ENCODE results near the gene IL17C. TPM values are rescaled to one million over a fixed set of nuclear protein-coding genes. Genes with fewer than 3 reads are reported as not detected.
A peak's percentile ranks its signal among the peaks of the same experiment; 100 is the strongest.

The IL17C gene
- total RNA-seq, 2 experiments from 2014 or later: 0.68 TPM; not detected in 1

- Mint-ChIP-seq H3K27ac (peak overlapping the region; percentile 70), H3K4me1 (peaks cover 23% of the 10 kb centered on the region), H3K27me3 (peaks cover 19% of the 10 kb centered on the region), H3K36me3 (peaks cover 2% of the 10 kb centered on the region), H3K9me3 (no peaks in the 10 kb centered on the region), H3K4me3 (peak overlapping the region; percentile 80)
- POLR2A ChIA-PET: interaction anchor here (0.6 to 1.8 kb wide), 4 partner anchors 16 to 70 kb away, joined by 3 to 10 read pairs (median 3); partner anchors contain the start of gene ZC3H18
- ATAC-seq (ENCODE audit: low read depth) (peak; percentile 69), DNase-seq (peak; percentile 81)
Observed at GRCh38 chr16:88634141-88634993, 4.0 kb upstream of the IL17C start.

DNA sequence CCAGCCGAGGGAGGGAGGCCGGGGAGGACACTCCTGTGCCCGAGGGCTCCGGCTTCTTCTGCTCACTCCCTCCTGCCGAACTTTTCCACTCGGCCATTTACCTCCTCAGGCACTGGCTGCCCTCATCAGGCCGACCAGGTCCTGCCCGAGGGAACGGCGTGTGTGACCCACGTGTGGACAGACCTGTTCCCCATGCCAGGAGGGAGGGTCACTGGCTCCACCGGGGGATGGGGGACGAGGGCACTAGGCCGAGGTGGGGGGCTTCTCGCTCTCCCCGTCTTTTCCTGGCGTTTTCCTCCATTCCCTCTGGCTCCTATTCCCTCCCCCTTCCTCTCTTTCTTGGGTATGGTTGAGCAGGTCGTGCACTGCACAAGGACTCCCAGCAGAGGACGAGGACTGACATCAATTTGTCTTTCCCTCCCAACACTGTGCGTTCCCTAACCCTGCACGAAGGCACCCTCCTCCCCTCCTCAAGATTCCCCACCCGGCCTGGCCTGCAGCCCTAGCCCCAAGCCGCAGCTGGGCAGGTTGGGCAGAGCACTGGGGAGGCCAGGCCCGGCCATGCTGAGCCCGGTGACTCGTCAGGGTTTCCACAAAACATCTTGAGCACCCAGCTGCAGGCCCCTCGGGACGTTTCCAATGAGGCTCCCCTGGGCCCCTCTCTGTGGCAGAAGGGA lies 3.2 kb upstream of the IL17C start:
- Mint-ChIP-seq H3K27ac (peak overlapping the region; percentile 63), H3K27me3 (peaks cover 24% of the 10 kb centered on the region), H3K4me1 (peaks cover 25% of the 10 kb centered on the region), H3K4me3 (peak overlapping the region; percentile 80), H3K9me3 (no peaks in the 10 kb centered on the region), H3K36me3 (peaks cover 2% of the 10 kb centered on the region)
- DNase-seq (no peak), ATAC-seq (ENCODE audit: low read depth) (no peak)
- POLR2A ChIA-PET: no interaction called here

DNA sequence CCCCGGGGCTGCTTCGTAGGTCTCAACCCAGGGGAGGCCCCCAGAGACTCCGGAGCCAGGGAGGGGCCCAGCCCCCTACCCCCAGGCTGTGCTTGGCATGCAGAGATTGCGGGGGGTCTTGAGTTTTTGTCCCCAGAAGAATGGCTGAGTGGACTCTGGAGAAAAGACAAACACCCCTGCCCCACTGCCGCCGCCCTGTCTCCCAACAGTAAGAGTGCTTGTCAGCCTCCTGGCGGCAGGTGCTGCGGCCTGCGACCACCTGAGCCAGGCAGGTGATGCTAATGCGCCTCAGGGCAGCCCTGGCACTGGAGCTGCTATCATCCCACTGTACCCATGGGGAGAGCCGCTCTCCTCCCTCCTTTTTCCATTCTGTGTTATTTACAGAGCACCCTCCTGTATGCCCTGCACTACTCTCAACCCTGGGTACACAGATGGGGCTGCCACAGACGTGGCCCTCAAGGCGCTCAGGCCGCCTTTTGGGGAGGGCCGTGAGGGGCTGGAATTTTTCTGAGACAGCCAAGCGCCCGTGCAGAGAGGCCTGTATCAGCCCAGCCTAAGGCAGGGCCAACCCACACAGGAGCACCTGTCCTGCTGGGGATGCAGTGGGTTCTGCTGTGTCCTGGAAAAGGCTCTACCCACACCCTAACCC lies 2.6 kb upstream of the IL17C start:
- H3K27me3 Mint-ChIP-seq: peaks cover 30% of the 10 kb centered on the region
- DNase-seq: no peak
- peak overlapping the region; percentile 52 for H3K27ac Mint-ChIP-seq
- H3K4me1 Mint-ChIP-seq: peaks cover 25% of the 10 kb centered on the region
- peaks cover 2% of the 10 kb centered on the region for H3K36me3 Mint-ChIP-seq
- no peaks in the 10 kb centered on the region for H3K9me3 Mint-ChIP-seq
- POLR2A ChIA-PET: interaction anchor here (2.3 kb wide), 1 partner anchor 14 kb away, joined by 14 read pairs; no protein-coding TSS in a partner anchor
- ATAC-seq (ENCODE audit: low read depth): no peak
- peak overlapping the region; percentile 37 for H3K4me3 Mint-ChIP-seq

- H3K4me3 Mint-ChIP-seq: no peak overlapping the region
- H3K36me3 Mint-ChIP-seq: peaks cover 2% of the 10 kb centered on the region
- ATAC-seq (ENCODE audit: low read depth): no peak
- peaks cover 33% of the 10 kb centered on the region for H3K27me3 Mint-ChIP-seq
- no peaks in the 10 kb centered on the region for H3K9me3 Mint-ChIP-seq
- POLR2A ChIA-PET: interaction anchor here (0.7 to 3.3 kb wide), 4 partner anchors 13 to 67 kb away, joined by 3 to 25 read pairs (median 10); partner anchors contain the start of gene ZC3H18
- peaks cover 25% of the 10 kb centered on the region for H3K4me1 Mint-ChIP-seq
- H3K27ac Mint-ChIP-seq: peak overlapping the region; percentile 20
- no peak for DNase-seq
Observed at GRCh38 chr16:88636488-88637265, 1.7 kb upstream of the IL17C start.

- peaks cover 20% of the 10 kb centered on the region for H3K4me1 Mint-ChIP-seq
- H3K27ac Mint-ChIP-seq: no peak overlapping the region
- POLR2A ChIA-PET: interaction anchor here (0.6 to 3.3 kb wide), 3 partner anchors 9 to 63 kb away, joined by 3 to 25 read pairs (median 12); no protein-coding TSS in a partner anchor
- H3K4me3 Mint-ChIP-seq: no peak overlapping the region
- no peak for DNase-seq
- H3K27me3 Mint-ChIP-seq: peaks cover 33% of the 10 kb centered on the region
- H3K9me3 Mint-ChIP-seq: no peaks in the 10 kb centered on the region
- no peak for ATAC-seq (ENCODE audit: low read depth)
- H3K36me3 Mint-ChIP-seq: peaks cover 12% of the 10 kb centered on the region
Observed at GRCh38 chr16:88639231-88640038, 1.1 kb downstream of the IL17C start.

GRCh38 chr16:88640039-88640495 lies 1.7 kb downstream of the IL17C start:
- Mint-ChIP-seq H3K4me3 (no peak overlapping the region), H3K9me3 (no peaks in the 10 kb centered on the region), H3K4me1 (peaks cover 24% of the 10 kb centered on the region), H3K27me3 (peaks cover 33% of the 10 kb centered on the region), H3K36me3 (peaks cover 13% of the 10 kb centered on the region), H3K27ac (no peak overlapping the region)
- no peak for ATAC-seq (ENCODE audit: low read depth)
- no peak for DNase-seq
- POLR2A ChIA-PET: interaction anchor here (0.6 to 2.3 kb wide), 2 partner anchors 8 to 10 kb away, joined by 3 to 12 read pairs; no protein-coding TSS in a partner anchor

DNA sequence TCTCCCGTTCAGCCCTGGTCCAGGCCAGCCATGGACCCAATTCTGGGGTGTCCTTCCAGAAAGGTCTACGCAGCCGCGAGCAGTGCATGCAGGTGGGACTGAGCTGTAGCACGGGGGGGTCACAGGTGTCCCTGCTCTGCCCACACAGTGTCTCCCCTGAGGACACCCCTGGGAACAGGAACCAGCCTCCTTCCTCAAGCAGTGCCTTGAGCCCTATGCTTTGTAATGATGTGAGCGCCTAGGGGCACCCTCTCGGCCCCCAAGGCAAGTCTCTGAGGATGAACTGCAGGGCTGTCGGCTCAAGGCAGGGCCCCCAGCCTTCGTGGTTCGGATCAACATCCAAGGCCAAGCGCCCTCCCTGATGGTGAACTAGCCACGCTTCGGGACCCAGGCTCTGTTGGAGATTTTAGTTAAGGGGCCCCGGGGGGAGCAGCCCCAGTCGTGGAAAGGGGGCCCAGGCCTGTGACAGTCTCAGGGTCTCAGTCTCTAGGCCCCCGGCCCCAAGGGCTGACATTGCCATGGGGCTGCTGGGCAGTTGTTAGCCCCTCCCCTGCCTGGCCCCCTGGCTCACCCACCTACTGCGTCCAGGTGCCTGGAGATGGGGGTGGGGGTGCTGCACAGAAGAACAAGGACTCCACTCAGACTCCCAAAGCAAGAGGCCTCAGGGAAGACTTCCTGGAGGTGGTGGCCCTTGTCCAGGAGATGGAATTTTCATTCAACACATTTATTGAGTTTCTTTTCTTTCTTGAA lies 2.3 kb downstream of the IL17C start:
- Mint-ChIP-seq H3K27me3 (peaks cover 33% of the 10 kb centered on the region), H3K9me3 (no peaks in the 10 kb centered on the region), H3K36me3 (peaks cover 14% of the 10 kb centered on the region), H3K4me3 (no peak overlapping the region), H3K4me1 (peaks cover 21% of the 10 kb centered on the region), H3K27ac (no peak overlapping the region)
- ATAC-seq (ENCODE audit: low read depth): no peak
- DNase-seq: no peak
- POLR2A ChIA-PET: interaction anchor here (1.0 to 2.3 kb wide), 2 partner anchors 9 kb away, joined by 3 to 12 read pairs; no protein-coding TSS in a partner anchor

GRCh38 chr16:88642881-88643643 lies 4.7 kb downstream of the IL17C start:
- no peak for DNase-seq
- Mint-ChIP-seq H3K27ac (no peak overlapping the region), H3K4me1 (peaks cover 9% of the 10 kb centered on the region), H3K27me3 (peaks cover 22% of the 10 kb centered on the region), H3K4me3 (no peak overlapping the region), H3K36me3 (peaks cover 12% of the 10 kb centered on the region), H3K9me3 (no peaks in the 10 kb centered on the region)
- POLR2A ChIA-PET: no interaction called here
- ATAC-seq (ENCODE audit: low read depth): no peak

- ATAC-seq (ENCODE audit: low read depth): no peak
- no peak overlapping the region for H3K27ac Mint-ChIP-seq
- POLR2A ChIA-PET: no interaction called here
- H3K27me3 Mint-ChIP-seq: peaks cover 18% of the 10 kb centered on the region
- peaks cover 6% of the 10 kb centered on the region for H3K4me1 Mint-ChIP-seq
- H3K4me3 Mint-ChIP-seq: no peak overlapping the region
- H3K36me3 Mint-ChIP-seq: peaks cover 12% of the 10 kb centered on the region
- no peaks in the 10 kb centered on the region for H3K9me3 Mint-ChIP-seq
- DNase-seq: no peak
Observed at GRCh38 chr16:88643644-88643932, 5.2 kb downstream of the IL17C start.

- POLR2A ChIA-PET: interaction anchor here (1.0 to 1.1 kb wide), 2 partner anchors 13 to 25 kb away, joined by 3 read pairs; no protein-coding TSS in a partner anchor
- H3K27ac Mint-ChIP-seq: no peak overlapping the region
- H3K4me3 Mint-ChIP-seq: no peak overlapping the region
- peaks cover 6% of the 10 kb centered on the region for H3K27me3 Mint-ChIP-seq
- ATAC-seq (ENCODE audit: low read depth) (no peak), DNase-seq (no peak)
- peaks cover 11% of the 10 kb centered on the region for H3K4me1 Mint-ChIP-seq
- peaks cover 20% of the 10 kb centered on the region for H3K36me3 Mint-ChIP-seq
- no peaks in the 10 kb centered on the region for H3K9me3 Mint-ChIP-seq
Observed at GRCh38 chr16:88645455-88645854, 7.1 kb downstream of the IL17C start.

DNA sequence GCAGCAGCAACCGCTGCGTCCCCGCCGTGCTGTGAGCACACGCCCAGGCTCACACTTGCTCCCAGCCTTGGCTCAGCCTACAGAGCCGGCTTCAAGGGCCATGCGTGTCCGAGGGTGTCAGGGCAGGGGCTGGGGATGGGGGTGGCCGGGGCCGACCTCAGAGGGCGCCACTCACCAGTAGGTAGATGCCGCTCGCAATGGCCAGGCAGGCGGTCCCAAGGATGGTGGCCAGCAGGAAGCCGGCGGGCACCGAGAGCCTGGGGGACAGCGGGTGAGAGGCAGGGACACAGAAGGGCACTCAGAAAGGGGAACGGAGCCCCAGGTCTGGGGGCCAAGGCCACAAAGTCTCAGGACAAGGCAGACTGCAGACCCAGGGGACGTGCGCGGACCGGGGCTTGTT lies 7.6 kb downstream of the IL17C start:
- no peak for ATAC-seq (ENCODE audit: low read depth)
- Mint-ChIP-seq H3K27ac (no peak overlapping the region), H3K27me3 (peaks cover 3% of the 10 kb centered on the region), H3K36me3 (peaks cover 20% of the 10 kb centered on the region), H3K9me3 (no peaks in the 10 kb centered on the region), H3K4me3 (no peak overlapping the region), H3K4me1 (peaks cover 11% of the 10 kb centered on the region)
- POLR2A ChIA-PET: no interaction called here
- DNase-seq: no peak

Measured in activated naive CD8-positive, alpha-beta T cell treated with anti-CD3 and anti-CD28 coated beads, Interleukin-2, amount 10 ng/mL, durations not matched to agents 7 days and 5 days (primary cell).